Neuron (in vitro differentiated cells): Measurements from ENCODE around the gene CTR9.

Experiments
- H2AFZ ChIP-seq: one replicate; pipeline ENCODE4 v1.6.1; 2013; ENCODE audit warnings: low read depth, mild to moderate bottlenecking, inconsistent platforms, low read length, moderate library complexity
- H3K27me3 ChIP-seq: one replicate; pipeline ENCODE4 v1.6.1; 2013; ENCODE audit warnings: low read length; ENCODE audit not compliant: insufficient read depth
- H3K36me3 ChIP-seq: one replicate; pipeline ENCODE4 v1.6.1; 2013; ENCODE audit warnings: low read length; ENCODE audit not compliant: insufficient read depth
- H3K4me1 ChIP-seq: one replicate; pipeline ENCODE4 v1.6.1; 2013; ENCODE audit warnings: low read length; ENCODE audit not compliant: insufficient read depth
- H3K4me3 ChIP-seq: 2 replicates; pipeline ENCODE4 v1.5.1; 2013; ENCODE audit warnings: mild to moderate bottlenecking, low read length, moderate library complexity
- H3K9me3 ChIP-seq: one replicate; pipeline ENCODE4 v1.6.1; 2013; ENCODE audit warnings: low read length

The CTR9 gene

GRCh38 chr11:10823152-10823579 is 72.1 kb downstream of the CTR9 start:
- H2AFZ ChIP-seq = no peak overlapping the region
- H3K4me1 ChIP-seq = no peaks in the 10 kb centered on the region
- no peaks in the 10 kb centered on the region for H3K27me3 ChIP-seq
- no peaks in the 10 kb centered on the region for H3K9me3 ChIP-seq
- H3K36me3 ChIP-seq = no peaks in the 10 kb centered on the region
- H3K4me3 ChIP-seq = no peak overlapping the region

GRCh38 chr11:10824888-10825287 is 73.8 kb downstream of the CTR9 start:
- Histone ChIP-seq H3K36me3 (no peaks in the 10 kb centered on the region), H2AFZ (no peak overlapping the region), H3K9me3 (no peaks in the 10 kb centered on the region), H3K27me3 (no peaks in the 10 kb centered on the region), H3K4me1 (no peaks in the 10 kb centered on the region), H3K4me3 (no peak overlapping the region)

GRCh38 chr11:10828402-10828801 is 77.4 kb downstream of the CTR9 start:
- Histone ChIP-seq H2AFZ (no peak overlapping the region), H3K9me3 (no peaks in the 10 kb centered on the region), H3K27me3 (no peaks in the 10 kb centered on the region)

GRCh38 chr11:10829139-10829538 is 78.1 kb downstream of the CTR9 start:
- H3K4me1 ChIP-seq = no peaks in the 10 kb centered on the region
- no peak overlapping the region for H3K4me3 ChIP-seq
- no peaks in the 10 kb centered on the region for H3K27me3 ChIP-seq
- H2AFZ ChIP-seq = no peak overlapping the region
- H3K9me3 ChIP-seq = no peaks in the 10 kb centered on the region
- no peaks in the 10 kb centered on the region for H3K36me3 ChIP-seq

More at GRCh38 chr11:10828402-10828801, 77.4 kb downstream of the CTR9 start:
- H3K4me3 ChIP-seq = no peak overlapping the region
- no peaks in the 10 kb centered on the region for H3K36me3 ChIP-seq
- H3K4me1 ChIP-seq = no peaks in the 10 kb centered on the region
